Panc1 (cell line): ENCODE measurements around the gene STUB1.

ENCODE experiments used
- CTCF ChIP-seq: fragments of 450-650 bp; IDR thresholded peaks from 2 replicates; pipeline ENCODE4 v1.5.1; 2017; ENCODE audit warnings: mild to moderate bottlenecking
- POLR2AphosphoS5 ChIP-seq: IDR thresholded peaks from 2 replicates; pipeline ENCODE4 v1.6.1; 2012; ENCODE audit warnings: mild to moderate bottlenecking, low read depth, low read length, moderate library complexity
- SIN3A ChIP-seq: IDR thresholded peaks from 2 replicates; pipeline ENCODE4 v1.6.1; 2012; ENCODE audit warnings: low read depth, mild to moderate bottlenecking, low read length, moderate library complexity, borderline replicate concordance; ENCODE audit not compliant: insufficient read depth
- TCF7L2 ChIP-seq: IDR thresholded peaks from 2 replicates; pipeline ENCODE4 v1.6.1; 2011; ENCODE audit warnings: mild to moderate bottlenecking, low read depth, low read length, inconsistent platforms
- TF ChIP-seq, protein P1 (sequence below), 2 experiments: IDR thresholded peaks; 2 replicates each; pipeline ENCODE4 v1.6.1; 2011 to 2012; ENCODE audit warnings: low read depth in 2 of 2, control low read depth in 1 of 2, low read length in 1 of 2, mild to moderate bottlenecking in 1 of 2, moderate library complexity in 1 of 2; ENCODE audit not compliant: insufficient read depth in 1 of 2

DNA sequence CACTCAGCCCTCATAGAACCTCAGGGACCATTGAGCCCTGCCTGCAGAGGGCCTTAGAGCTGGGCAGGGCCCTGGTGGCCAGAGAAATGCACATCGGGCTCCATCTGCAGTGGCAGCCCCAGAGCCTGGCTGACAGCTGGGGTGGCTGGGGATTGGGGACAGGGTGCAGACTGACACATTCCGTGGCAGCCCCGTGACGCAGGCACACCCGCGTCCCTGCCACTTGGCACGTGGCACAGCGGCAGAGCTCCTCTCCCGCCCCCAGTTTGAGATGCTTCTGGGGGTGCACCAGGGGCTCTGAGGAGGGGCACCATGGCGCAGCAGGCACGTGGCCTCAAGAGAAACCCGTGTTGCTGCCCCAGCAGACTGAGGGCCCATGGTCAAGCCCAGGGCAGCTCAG, 23.2 kb downstream of the STUB1 start:
- TF ChIP-seq CTCF (no peak), POLR2AphosphoS5 (no peak), SIN3A (no peak), TCF7L2 (no peak)
- TF ChIP-seq, protein P1, sequence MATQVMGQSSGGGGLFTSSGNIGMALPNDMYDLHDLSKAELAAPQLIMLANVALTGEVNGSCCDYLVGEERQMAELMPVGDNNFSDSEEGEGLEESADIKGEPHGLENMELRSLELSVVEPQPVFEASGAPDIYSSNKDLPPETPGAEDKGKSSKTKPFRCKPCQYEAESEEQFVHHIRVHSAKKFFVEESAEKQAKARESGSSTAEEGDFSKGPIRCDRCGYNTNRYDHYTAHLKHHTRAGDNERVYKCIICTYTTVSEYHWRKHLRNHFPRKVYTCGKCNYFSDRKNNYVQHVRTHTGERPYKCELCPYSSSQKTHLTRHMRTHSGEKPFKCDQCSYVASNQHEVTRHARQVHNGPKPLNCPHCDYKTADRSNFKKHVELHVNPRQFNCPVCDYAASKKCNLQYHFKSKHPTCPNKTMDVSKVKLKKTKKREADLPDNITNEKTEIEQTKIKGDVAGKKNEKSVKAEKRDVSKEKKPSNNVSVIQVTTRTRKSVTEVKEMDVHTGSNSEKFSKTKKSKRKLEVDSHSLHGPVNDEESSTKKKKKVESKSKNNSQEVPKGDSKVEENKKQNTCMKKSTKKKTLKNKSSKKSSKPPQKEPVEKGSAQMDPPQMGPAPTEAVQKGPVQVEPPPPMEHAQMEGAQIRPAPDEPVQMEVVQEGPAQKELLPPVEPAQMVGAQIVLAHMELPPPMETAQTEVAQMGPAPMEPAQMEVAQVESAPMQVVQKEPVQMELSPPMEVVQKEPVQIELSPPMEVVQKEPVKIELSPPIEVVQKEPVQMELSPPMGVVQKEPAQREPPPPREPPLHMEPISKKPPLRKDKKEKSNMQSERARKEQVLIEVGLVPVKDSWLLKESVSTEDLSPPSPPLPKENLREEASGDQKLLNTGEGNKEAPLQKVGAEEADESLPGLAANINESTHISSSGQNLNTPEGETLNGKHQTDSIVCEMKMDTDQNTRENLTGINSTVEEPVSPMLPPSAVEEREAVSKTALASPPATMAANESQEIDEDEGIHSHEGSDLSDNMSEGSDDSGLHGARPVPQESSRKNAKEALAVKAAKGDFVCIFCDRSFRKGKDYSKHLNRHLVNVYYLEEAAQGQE (IDR thresholded peaks at IDR 0.05; ENCODE audit: insufficient read depth in 1 of 2, low read depth in 2 of 2, low read length in 1 of 2): no peak
